ENCODE results near the gene AKR1C3.

GRCh38 chr10:5155951-5156350 lies 61.7 kb downstream of the AKR1C3 start:
- TF ChIP-seq CTCF (IDR thresholded peaks at IDR 0.05) (no peak), POLR2A (IDR thresholded peaks at IDR 0.05) (no peak)
